Kasumi-1 (cell line): ENCODE results near the gene ASF1B.
A peak's percentile ranks its signal among the peaks of the same experiment; 100 is the strongest.

Experiments used
- DNase-seq, 2 experiments: peaks; one replicate each; lab custom pipeline; 2025; lab: John Stamatoyannopoulos, UW

ASF1B gene

DNA sequence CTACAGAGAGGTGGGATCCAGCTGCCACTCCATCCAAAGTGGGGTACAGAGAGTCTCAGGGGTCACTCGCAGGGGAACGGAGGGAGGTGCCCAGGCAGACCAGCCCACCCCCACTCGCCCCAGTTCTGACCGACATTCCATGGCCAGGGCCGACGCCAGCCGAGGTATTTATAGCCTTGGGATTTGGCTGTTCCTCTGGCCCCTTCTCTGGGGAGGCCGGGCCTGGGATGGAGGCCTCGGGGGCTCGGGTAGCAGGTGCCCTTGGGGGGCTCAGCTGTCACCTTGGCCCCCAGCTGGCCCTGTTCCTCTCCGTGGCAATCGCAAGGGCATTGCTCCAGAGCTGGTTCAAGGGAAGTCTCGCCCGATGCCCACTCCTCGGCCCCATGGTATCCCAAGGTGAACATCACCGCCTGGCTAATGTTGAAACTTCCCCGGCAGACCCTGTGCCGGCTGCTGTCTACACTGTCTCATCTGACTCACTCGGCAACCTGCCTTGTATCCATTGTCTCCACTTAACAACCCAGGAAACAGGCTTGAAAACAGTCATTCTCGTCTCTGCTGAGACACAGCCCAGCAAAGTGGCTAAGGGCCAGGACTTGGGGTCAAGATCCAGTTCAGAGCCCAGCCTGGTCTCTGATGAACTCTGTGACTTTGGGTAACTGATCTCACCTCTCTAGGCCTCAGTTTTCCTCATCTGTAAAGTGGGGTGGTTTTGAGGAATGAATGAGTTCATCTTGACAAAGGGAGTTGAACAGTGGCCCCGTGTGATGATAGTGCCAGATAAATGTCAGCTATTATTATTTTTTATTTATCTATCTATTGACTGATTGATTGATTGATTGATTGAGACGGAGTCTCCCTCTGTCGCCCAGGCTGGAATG lies 28.6 kb downstream of the ASF1B start:
- DNase-seq, result no peak

GRCh38 chr19:14106840-14107239 lies 29.5 kb downstream of the ASF1B start:
- DNase-seq, result no peak

GRCh38 chr19:14105680-14106079 lies 30.7 kb downstream of the ASF1B start:
- DNase-seq, result no peak

- no peak for DNase-seq
Measured at GRCh38 chr19:14103310-14103709, 33.1 kb downstream of the ASF1B start.

- DNase-seq, result no peak
Measured at GRCh38 chr19:14102756-14103155, 33.6 kb downstream of the ASF1B start.

DNA sequence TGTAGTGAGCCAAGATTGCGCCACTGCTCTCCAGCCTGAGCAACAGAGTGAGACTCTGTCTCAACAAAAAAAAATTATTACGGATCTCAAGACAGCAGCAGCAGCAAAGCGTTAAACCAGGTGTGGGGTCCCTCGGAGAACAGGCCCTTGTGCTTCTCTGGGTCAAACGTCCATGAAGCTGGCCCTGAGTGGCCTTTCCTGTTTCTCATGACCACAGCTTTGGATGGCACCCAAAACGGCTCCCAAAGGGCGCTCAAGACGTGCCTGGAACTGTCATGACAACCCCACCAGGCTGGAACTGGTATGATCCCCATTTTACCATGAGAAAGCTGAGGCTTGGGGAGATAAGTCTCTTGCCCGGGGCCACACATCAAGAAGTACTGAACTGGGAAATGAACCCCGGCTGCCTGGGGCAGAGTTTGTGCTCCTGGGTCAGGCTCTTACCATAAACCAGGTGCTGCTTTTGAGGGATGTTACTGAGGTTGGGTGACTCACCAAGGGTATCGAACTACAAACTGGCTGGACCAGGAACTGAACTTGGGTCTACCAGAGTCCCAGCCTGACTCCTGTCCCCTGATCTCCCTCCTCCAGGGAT lies 34.2 kb downstream of the ASF1B start:
- DNase-seq, result no peak

DNA sequence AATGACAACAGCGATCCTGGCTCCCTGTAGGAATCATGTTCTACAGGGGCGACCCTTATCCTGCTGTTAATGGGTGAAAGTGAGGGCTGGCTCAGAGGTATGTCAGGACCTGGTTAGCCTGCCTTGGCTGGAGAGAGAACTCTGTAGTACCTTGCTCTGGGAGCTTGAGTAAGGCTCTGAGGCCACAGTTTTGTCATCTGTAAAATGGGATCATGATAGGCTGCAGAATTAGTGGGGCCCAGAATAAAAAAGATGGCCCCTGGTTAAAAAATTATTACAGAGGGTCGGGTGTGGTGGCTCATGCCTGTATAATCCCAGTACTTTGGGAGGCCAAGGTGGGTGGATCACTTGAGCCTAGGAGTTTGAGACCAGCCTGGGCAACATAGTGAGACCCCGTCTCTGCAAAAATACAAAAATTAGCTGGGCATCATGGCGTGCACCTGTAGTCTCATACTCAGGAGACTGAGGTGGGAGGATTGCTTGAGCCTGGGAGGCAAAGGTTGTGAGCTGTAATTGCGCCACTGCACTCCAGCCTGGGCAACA lies 35.3 kb downstream of the ASF1B start:
- DNase-seq, result no peak

- DNase-seq, result no peak
Measured at GRCh38 chr19:14097532-14098151, 38.7 kb downstream of the ASF1B start.

GRCh38 chr19:14096272-14096992 lies 40.0 kb downstream of the ASF1B start:
- DNase-seq, result no peak

DNA sequence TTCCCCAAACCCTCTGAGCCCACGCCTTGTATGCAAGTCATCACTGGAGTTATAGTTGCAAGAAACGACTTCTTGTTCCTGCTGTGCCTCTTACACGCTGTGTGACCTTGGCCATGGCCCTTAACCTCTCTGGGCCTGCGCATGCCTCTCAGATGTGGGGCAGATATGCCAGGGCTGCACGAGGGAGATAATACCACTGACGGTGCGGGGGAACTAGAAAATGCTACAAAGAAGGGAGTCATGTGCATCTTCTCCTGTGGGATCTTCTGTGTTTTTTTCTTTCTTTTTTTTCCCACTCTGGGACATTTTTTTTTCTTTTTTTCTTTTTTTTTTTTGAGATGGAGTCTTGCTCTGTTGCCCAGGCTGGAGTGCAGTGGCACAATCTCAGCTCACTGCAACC lies 41.5 kb downstream of the ASF1B start:
- DNase-seq, result no peak

- DNase-seq, result no peak
Measured at GRCh38 chr19:14093117-14093823, 43.1 kb downstream of the ASF1B start.

- peak in 1 of 2 experiments; percentile 48 for DNase-seq
Measured at GRCh38 chr19:14091813-14092462, 44.5 kb downstream of the ASF1B start.

GRCh38 chr19:14091081-14091812 lies 45.1 kb downstream of the ASF1B start:
- DNase-seq, result peak; percentile 69 to 79

DNA sequence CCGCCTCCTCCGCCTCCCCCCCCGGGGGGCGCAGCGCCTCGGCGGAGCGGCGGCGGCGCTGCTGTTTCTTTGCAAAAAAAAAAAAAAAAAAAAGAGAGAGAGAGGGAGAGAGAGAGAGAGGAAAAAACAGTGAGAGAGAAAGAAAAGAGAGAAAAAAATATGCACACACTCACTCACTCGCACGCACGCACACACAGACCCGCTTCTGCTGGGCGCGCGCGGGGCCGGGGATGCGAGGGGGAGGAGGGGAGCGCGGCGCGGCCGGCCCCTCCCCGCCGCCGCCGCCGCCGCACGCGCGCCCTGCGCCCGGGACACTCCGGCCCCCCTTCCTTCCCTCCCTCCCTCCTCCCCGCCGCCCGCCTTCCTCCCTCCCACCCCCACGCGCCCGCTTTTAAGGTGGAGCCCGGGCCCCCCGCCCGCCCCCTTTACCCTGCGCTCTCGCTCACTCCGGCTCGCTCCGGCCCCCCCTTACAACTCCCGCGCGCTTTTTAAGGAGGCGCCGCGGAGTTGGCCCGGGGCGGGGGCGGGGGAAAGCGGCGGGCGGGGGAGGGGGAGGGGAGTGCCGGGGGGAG lies 45.8 kb downstream of the ASF1B start, which contains the start of gene SAMD1:
TSS of gene SAMD1 (minus strand) at position 243 of the 572 bp plus-strand sequence.
- DNase-seq, result peak; percentile 69 to 79

DNA sequence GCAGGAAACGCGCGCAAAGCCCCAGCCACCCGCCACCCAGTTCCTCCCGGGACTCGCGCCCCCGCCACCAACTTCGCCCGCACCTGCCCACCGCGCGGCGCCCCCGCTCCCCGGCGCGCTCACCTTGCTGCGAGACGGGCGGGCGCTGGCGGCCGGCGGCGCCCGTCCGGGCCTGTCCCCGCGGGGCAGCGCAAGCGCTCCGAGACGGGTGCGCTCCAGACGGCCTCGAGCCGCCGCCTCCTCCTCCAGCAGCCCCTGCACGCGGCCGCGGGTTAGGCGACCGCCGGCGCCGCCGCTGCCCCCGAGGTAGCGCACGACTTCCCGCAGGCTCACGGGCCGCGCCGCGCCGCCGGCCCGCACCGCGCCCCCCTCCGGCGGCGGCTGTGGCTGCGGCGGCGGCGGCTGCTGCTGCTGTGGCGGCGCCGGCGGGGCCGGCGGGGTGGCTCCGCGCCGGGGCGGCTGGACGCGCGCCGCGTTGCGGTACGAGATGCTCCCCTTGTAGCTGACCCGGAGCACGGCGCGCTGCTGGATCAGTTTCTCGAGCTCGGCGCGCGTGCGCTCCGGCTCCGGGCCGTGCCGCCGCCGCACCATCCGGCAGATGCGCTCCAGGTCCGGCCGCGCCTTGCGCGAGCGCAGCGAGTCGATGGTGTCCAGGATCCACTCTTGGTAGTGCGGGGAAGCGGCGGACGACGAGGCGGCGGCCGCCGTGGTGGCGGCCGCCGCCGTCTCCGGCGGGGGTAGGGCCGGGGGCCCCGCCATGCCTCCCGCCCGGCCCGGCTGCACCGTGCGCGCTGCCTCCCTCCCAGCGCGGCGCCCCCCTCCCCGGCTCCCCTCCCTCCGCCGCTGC lies 46.5 kb downstream of the ASF1B start:
- DNase-seq, result peak in 1 of 2 experiments; percentile 20

DNA sequence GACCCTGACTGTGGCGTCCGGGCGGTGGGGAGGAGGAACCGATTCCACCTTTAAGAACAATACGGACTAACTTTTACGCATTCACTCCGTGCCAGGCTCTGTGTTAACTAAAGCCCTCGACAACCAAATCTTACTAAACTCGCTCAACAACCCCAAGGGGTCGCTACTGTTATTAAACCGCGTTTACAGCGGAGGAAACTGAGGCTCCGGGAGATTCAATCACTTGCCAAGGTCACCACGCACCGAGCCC lies 47.1 kb downstream of the ASF1B start:
- DNase-seq, result no peak

- DNase-seq, result no peak
Measured at GRCh38 chr19:14088634-14089411, 47.6 kb downstream of the ASF1B start.

DNA sequence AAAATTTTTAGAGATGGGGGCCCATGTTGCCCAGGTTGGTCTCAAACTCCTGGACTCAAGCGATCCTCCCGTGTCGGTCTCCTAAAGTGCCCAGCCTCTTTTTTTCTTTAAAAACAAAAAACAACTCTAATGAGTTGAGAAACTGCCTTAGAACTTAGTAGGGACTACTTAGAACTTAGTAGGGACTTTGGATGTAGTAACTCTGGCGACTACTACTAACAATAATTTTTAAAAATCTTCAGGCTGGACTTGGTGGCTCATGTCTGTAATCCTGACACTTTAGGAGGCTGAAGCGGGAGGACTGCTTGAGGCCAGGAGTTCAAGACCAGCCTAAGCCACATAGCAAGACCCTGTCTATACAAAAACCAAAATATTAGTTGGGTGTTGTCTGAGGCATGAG lies 50.3 kb downstream of the ASF1B start:
- DNase-seq, result no peak
